ENCODE measurements around the gene PDE6B. TPM values are rescaled to one million over a fixed set of nuclear protein-coding genes. Genes with fewer than 3 reads are reported as not detected.

PDE6B gene
- total and polyA plus RNA-seq, 8 donors, result 1.1 to 12.3 (median 1.7) TPM; not detected in 4

GRCh38 chr4:657338-657833 lies 32.0 kb downstream of the PDE6B start:
- peaks cover 0 to 28% (median 4%) of the 10 kb centered on the region in 3 donors for H3K27me3 ChIP-seq
- TF ChIP-seq CTCF (IDR thresholded peaks at IDR 0.05) (no peak), EP300 (IDR thresholded peaks at IDR 0.05) (no peak), POLR2A (IDR thresholded peaks at IDR 0.05) (no peak), POLR2AphosphoS5 (IDR thresholded peaks at IDR 0.05) (no peak)
- H3K4me3 ChIP-seq, result no peak overlapping the region
- WGBS, 5 donors, result 79 to 100% (median 81%) methylated on average over 2 to 23 of the region's 23 CpGs
- H3K4me1 ChIP-seq, result no peaks in the 10 kb centered on the region
- intact Hi-C loops (cut with DNase I; ENCODE audit: low total_unique reads), result no loop called here
- no peaks in the 10 kb centered on the region for H3K9me3 ChIP-seq
- no peak overlapping the region for H3K27ac ChIP-seq
- DNase-seq, result no peak
- H3K36me3 ChIP-seq, result no peaks in the 10 kb centered on the region

- Histone ChIP-seq H3K9me3 (no peaks in the 10 kb centered on the region), H3K27me3 (peaks cover 0 to 29% (median 4%) of the 10 kb centered on the region in 3 donors), H3K4me3 (no peak overlapping the region), H3K27ac (no peak overlapping the region), H3K36me3 (no peaks in the 10 kb centered on the region), H3K4me1 (peaks cover under 1 to 3% (median 3%) of the 10 kb centered on the region in 4 donors)
- intact Hi-C loops (cut with DNase I; ENCODE audit: low total_unique reads), result no loop called here
- 79 to 86% (median 81%) methylated on average over 11 to 27 of the region's 27 CpGs for WGBS, 5 donors
- TF ChIP-seq CTCF (IDR thresholded peaks at IDR 0.05) (no peak), POLR2AphosphoS5 (IDR thresholded peaks at IDR 0.05) (no peak), POLR2A (IDR thresholded peaks at IDR 0.05) (no peak), EP300 (IDR thresholded peaks at IDR 0.05) (no peak)
- DNase-seq, result peak in 1 of 2 donors; percentile 13
These were observed 32.7 kb downstream of the PDE6B start for GRCh38 chr4:657834-658667.

GRCh38 chr4:658681-659667 lies 33.6 kb downstream of the PDE6B start:
- H3K9me3 ChIP-seq, result no peaks in the 10 kb centered on the region
- DNase-seq, result peak in 1 of 2 donors; percentile 8
- H3K4me3 ChIP-seq, result no peak overlapping the region
- peaks cover 0 to 32% (median 12%) of the 10 kb centered on the region in 3 donors for H3K27me3 ChIP-seq
- WGBS, 5 donors, result 85 to 92% (median 91%) methylated on average over 29 to 32 of the region's 32 CpGs
- no peak overlapping the region for H3K27ac ChIP-seq
- TF ChIP-seq POLR2AphosphoS5 (IDR thresholded peaks at IDR 0.05), result no peak
- TF ChIP-seq CTCF (IDR thresholded peaks at IDR 0.05), result no peak
- TF ChIP-seq POLR2A (IDR thresholded peaks at IDR 0.05), result no peak
- no peak for TF ChIP-seq EP300 (IDR thresholded peaks at IDR 0.05)
- peaks cover 7 to 12% (median 12%) of the 10 kb centered on the region in 4 donors for H3K4me1 ChIP-seq
- no peaks in the 10 kb centered on the region for H3K36me3 ChIP-seq
- intact Hi-C loops (cut with DNase I; ENCODE audit: low total_unique reads), result no loop called here

GRCh38 chr4:659851-660250 lies 34.5 kb downstream of the PDE6B start:
- Histone ChIP-seq H3K36me3 (no peaks in the 10 kb centered on the region), H3K4me3 (no peak overlapping the region), H3K27me3 (peaks cover 0 to 36% (median 11%) of the 10 kb centered on the region in 3 donors), H3K9me3 (no peaks in the 10 kb centered on the region), H3K4me1 (peaks cover 7 to 21% (median 18%) of the 10 kb centered on the region in 4 donors), H3K27ac (no peak overlapping the region)
- intact Hi-C loops (cut with DNase I; ENCODE audit: low total_unique reads), result no loop called here
- WGBS, 5 donors, result 87 to 94% (median 92%) methylated on average over 8 of the region's 8 CpGs
- no peak for DNase-seq
- no peak for TF ChIP-seq POLR2AphosphoS5 (IDR thresholded peaks at IDR 0.05)
- no peak for TF ChIP-seq CTCF (IDR thresholded peaks at IDR 0.05)
- TF ChIP-seq EP300 (IDR thresholded peaks at IDR 0.05), result no peak
- no peak for TF ChIP-seq POLR2A (IDR thresholded peaks at IDR 0.05)
